Liver (tissue), 9 donors: Measurements from ENCODE around the gene CCNDBP1. TPM values are rescaled to one million over a fixed set of nuclear protein-coding genes. Genes with fewer than 3 reads are reported as not detected.
A peak's percentile ranks its signal among the peaks of the same experiment; 100 is the strongest.

ENCODE experiments used
- DNase-seq: peaks from one replicate; pipeline ENCODE4 v3.0.0-alpha.2; 2017; ENCODE audit warnings: low spot score
- H3K27ac ChIP-seq, 2 donors: one replicate each; pipeline ENCODE4 v1.7.0; 2013; ENCODE audit warnings: inconsistent platforms in 2 of 2, low read length in 2 of 2, control low read depth in 1 of 2, low read depth in 1 of 2, mild to moderate bottlenecking in 1 of 2
- H3K27me3 ChIP-seq, 4 donors: one replicate each; pipeline versions ENCODE4 v1.6.1 to v1.7.0; 2013; ENCODE audit warnings: low read length in 3 of 4, inconsistent platforms in 1 of 4, mild to moderate bottlenecking in 1 of 4, moderate library complexity in 1 of 4; ENCODE audit not compliant: control insufficient read depth in 4 of 4, insufficient read depth in 4 of 4
- H3K36me3 ChIP-seq, 4 donors: one replicate each; pipeline versions ENCODE4 v1.6.1 to v1.7.0; 2013; ENCODE audit warnings: low read length in 3 of 4, mild to moderate bottlenecking in 3 of 4, low read depth in 1 of 4, moderate library complexity in 1 of 4; ENCODE audit not compliant: control insufficient read depth in 4 of 4, insufficient read depth in 3 of 4
- H3K4me1 ChIP-seq, 4 donors: one replicate each; pipeline versions ENCODE4 v1.6.1 to v1.7.0; 2013; ENCODE audit warnings: low read length in 3 of 4, mild to moderate bottlenecking in 3 of 4, moderate library complexity in 1 of 4; ENCODE audit not compliant: control insufficient read depth in 4 of 4, insufficient read depth in 4 of 4
- H3K4me3 ChIP-seq, 3 donors: one replicate each; pipeline versions ENCODE4 v1.6.1 to v1.7.0; 2013; ENCODE audit warnings: low read length in 3 of 3, control low read depth in 1 of 3, low read depth in 1 of 3, mild to moderate bottlenecking in 1 of 3
- H3K9ac ChIP-seq, 2 donors: one replicate each; pipeline ENCODE4 v1.7.0; 2013; ENCODE audit warnings: low read length in 2 of 2, mild to moderate bottlenecking in 2 of 2, moderate library complexity in 2 of 2, control low read depth in 1 of 2, low read depth in 1 of 2
- H3K9me3 ChIP-seq, 4 donors: one replicate each; pipeline versions ENCODE4 v1.6.1 to v1.7.0; 2013; ENCODE audit warnings: low read length in 3 of 4; ENCODE audit not compliant: control insufficient read depth in 4 of 4
- CTCF ChIP-seq: fragments of 150-350 bp; IDR thresholded peaks from 2 replicates; pipeline ENCODE4 v1.5.1; 2017; ENCODE audit warnings: improper control_type of control experiment, low read depth, low read length; ENCODE audit not compliant: missing input control
- EGR1 ChIP-seq, 2 donors: IDR thresholded peaks; 2 replicates each; pipeline ENCODE4 v1.6.1; 2016 to 2018; ENCODE audit warnings: antibody characterized with exemption in 2 of 2, low read depth in 2 of 2
- FOXA1 ChIP-seq: IDR thresholded peaks from 2 replicates; pipeline ENCODE4 v1.6.1; 2016; ENCODE audit warnings: antibody characterized with exemption
- FOXA2 ChIP-seq: IDR thresholded peaks from 2 replicates; pipeline ENCODE4 v1.6.1; 2016; ENCODE audit warnings: antibody characterized with exemption
- HNF4A ChIP-seq, 2 donors: conservative IDR thresholded peaks; 2 replicates each; pipeline ENCODE4 v1.6.1; 2016; ENCODE audit warnings: antibody characterized with exemption in 2 of 2, mild to moderate bottlenecking in 2 of 2
- HNF4G ChIP-seq: IDR thresholded peaks from 2 replicates; pipeline ENCODE4 v1.6.1; 2016; ENCODE audit warnings: antibody characterized with exemption
- JUND ChIP-seq, 2 donors: IDR thresholded peaks; 2 replicates each; pipeline ENCODE4 v1.6.1; 2016; ENCODE audit warnings: antibody characterized with exemption in 2 of 2
- NR2F2 ChIP-seq: IDR thresholded peaks from 2 replicates; pipeline ENCODE4 v1.6.1; 2016; ENCODE audit warnings: antibody characterized with exemption
- RAD21 ChIP-seq, 2 donors: IDR thresholded peaks; 2 replicates each; pipeline ENCODE4 v1.6.1; 2016; ENCODE audit warnings: antibody characterized with exemption in 2 of 2, mild to moderate bottlenecking in 2 of 2
- REST ChIP-seq: IDR thresholded peaks from 2 replicates; pipeline ENCODE4 v1.6.1; 2016; ENCODE audit warnings: antibody characterized with exemption, mild to moderate bottlenecking
- RXRA ChIP-seq, 2 donors: IDR thresholded peaks; 2 replicates each; pipeline ENCODE4 v1.6.1; 2017 to 2018; ENCODE audit warnings: antibody characterized with exemption in 2 of 2, mild to moderate bottlenecking in 1 of 2
- YY1 ChIP-seq: IDR thresholded peaks from 2 replicates; pipeline ENCODE4 v1.6.1; 2016; ENCODE audit warnings: antibody characterized with exemption, mild to moderate bottlenecking
- ZBTB33 ChIP-seq: IDR thresholded peaks from 2 replicates; pipeline ENCODE4 v1.6.1; 2016; ENCODE audit warnings: antibody characterized with exemption
- WGBS: extraction: QIAGEN DNeasy Blood & Tissue Kit; methylation state at CpG from one replicate; pipeline ENCODE4 v1.1.7; 2013; 5-methylcytosine and 5-hydroxymethylcytosine counted together
- polyA plus RNA-seq, 2 donors: library from polyadenylated mRNA; stranded (reverse) in 1 of 2; unstranded in 1 of 2; fragments of 200-250 nt in 1 of 2; fragments of >200 nt in 1 of 2; fragmentation: Nextera tagmentation in 1 of 2; extraction: Ambion mirVana in 1 of 2; gene quantifications; one replicate each; pipeline versions ENCODE4 v1.2.1 to v1.2.3, GENCODE V29; 2013 to 2015
- total RNA-seq, 2 donors: library from RNA; depleted of rRNA; stranded (reverse); fragments of >200 nt; gene quantifications; one replicate each; pipeline ENCODE4 v1.2.3, GENCODE V29; 2014
- donor health status: healthy.
- donor health status: healthy.
- donor health status: healthy.
- donor health status: healthy.
- donor health status: healthy.

The CCNDBP1 gene
- total and polyA plus RNA-seq, 4 donors, result 21.4 to 160 (median 26.4) TPM

- WGBS, result 32% methylated on average over 8 of the region's 8 CpGs
- H3K4me3 ChIP-seq, result no peak overlapping the region
- TF ChIP-seq ZBTB33 (no peak), HNF4G (no peak), EGR1 (IDR thresholded peaks at IDR 0.05; ENCODE audit: low read depth in 2 of 2) (no peak), CTCF (peak; percentile 53), RAD21 (IDR thresholded peaks at IDR 0.05) (peak; percentile 57 to 72)
- no peaks in the 10 kb centered on the region for H3K4me1 ChIP-seq
- H3K36me3 ChIP-seq, result no peaks in the 10 kb centered on the region
- peaks cover 0 to 3% (median 0%) of the 10 kb centered on the region in 4 donors for H3K27me3 ChIP-seq
- no peak overlapping the region for H3K27ac ChIP-seq
- no peak overlapping the region for H3K9ac ChIP-seq
- no peaks in the 10 kb centered on the region for H3K9me3 ChIP-seq
- no peak for DNase-seq
Measured at GRCh38 chr15:43204016-43204901, 19.1 kb downstream of the CCNDBP1 start.

- Histone ChIP-seq H3K9ac (no peak overlapping the region), H3K9me3 (no peaks in the 10 kb centered on the region), H3K4me1 (no peaks in the 10 kb centered on the region), H3K36me3 (no peaks in the 10 kb centered on the region), H3K27ac (no peak overlapping the region), H3K4me3 (no peak overlapping the region), H3K27me3 (peaks cover 0 to 3% (median 0%) of the 10 kb centered on the region in 4 donors)
- TF ChIP-seq RXRA (IDR thresholded peaks at IDR 0.05) (no peak), HNF4A (conservative IDR thresholded peaks at IDR 0.05) (no peak), NR2F2 (no peak), JUND (IDR thresholded peaks at IDR 0.05) (no peak), FOXA1 (no peak), YY1 (no peak), RAD21 (IDR thresholded peaks at IDR 0.05) (no peak), FOXA2 (no peak)
- 70% methylated on average over 5 of the region's 5 CpGs for WGBS
- no peak for DNase-seq
Measured at GRCh38 chr15:43206054-43206453, 20.9 kb downstream of the CCNDBP1 start.

GRCh38 chr15:43207024-43207423 is 21.8 kb downstream of the CCNDBP1 start:
- Histone ChIP-seq H3K4me1 (no peaks in the 10 kb centered on the region), H3K27ac (no peak overlapping the region), H3K9me3 (no peaks in the 10 kb centered on the region), H3K27me3 (peaks cover 0 to 3% (median 0%) of the 10 kb centered on the region in 4 donors), H3K9ac (no peak overlapping the region), H3K4me3 (no peak overlapping the region), H3K36me3 (no peaks in the 10 kb centered on the region)
- 84% methylated on average over 9 of the region's 9 CpGs for WGBS
- TF ChIP-seq REST (no peak), YY1 (no peak), RXRA (IDR thresholded peaks at IDR 0.05) (no peak), FOXA1 (no peak), EGR1 (IDR thresholded peaks at IDR 0.05; ENCODE audit: low read depth in 2 of 2) (no peak), NR2F2 (no peak)
- DNase-seq, result no peak
